Forelimb muscle (tissue), 1 donor: ENCODE measurements around the gene THSD7A. TPM values are rescaled to one million over a fixed set of nuclear protein-coding genes. Genes with fewer than 3 reads are reported as not detected.
A peak's percentile ranks its signal among the peaks of the same experiment; 100 is the strongest.
"Not testable (repeated sequence)": the region's sequence is repeated elsewhere in the genome, so short reads cannot be mapped to it uniquely, and the experiment has no call there.

Source experiments
- DNase-seq: peaks from one replicate; pipeline ENCODE4 v3.0.0-alpha.2; 2013; ENCODE audit warnings: low read depth
- polyA plus RNA-seq: library from polyadenylated mRNA; unstranded; fragments of 120-200 nt; gene quantifications from one replicate; pipeline ENCODE4 v1.2.1, GENCODE V29; 2013; ENCODE audit not compliant: insufficient read length

The THSD7A gene
- polyA plus RNA-seq, 1 donor: 3.7 TPM

GRCh38 chr7:11469028-11469745, 362.8 kb downstream of the THSD7A start:
- DNase-seq: no peak

GRCh38 chr7:11466517-11467105, 365.4 kb downstream of the THSD7A start:
- no peak for DNase-seq

DNA sequence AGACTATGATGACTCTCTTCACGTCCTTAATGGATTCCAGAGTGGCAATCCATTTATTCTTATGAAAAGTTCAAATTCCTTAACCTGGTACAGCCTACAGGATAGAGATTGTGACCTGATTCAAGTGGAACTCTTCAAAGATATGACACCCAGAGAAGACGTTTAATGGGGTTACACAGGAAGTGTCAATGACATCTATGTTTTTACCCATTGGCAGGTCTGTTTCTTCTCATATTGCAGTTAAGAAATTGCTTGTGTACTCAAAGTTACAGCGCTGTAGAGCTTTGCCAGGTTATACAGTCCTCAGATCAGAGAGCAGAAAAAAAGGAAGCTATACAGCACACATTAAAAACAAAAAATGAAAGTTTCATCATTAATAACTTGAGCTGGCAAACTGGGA, 367.4 kb downstream of the THSD7A start:
- DNase-seq: no peak

DNA sequence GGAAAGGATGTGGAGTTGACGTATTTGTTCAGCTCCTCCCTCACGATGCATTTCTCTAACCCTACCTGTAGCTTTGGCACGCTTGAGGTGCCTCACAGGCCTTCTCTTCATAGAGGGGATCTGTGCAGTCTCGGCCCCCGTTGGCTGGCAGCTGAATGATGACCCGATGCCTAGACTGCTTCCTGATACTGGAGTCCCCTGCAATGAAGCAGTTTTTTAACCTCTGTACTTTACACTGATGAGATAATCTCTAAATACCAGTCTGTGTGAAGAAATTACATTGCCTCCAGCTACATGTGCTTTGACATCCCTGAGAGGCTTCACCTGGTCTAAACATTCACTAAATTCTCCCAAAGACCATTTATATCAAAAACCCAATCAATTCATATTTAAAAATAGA, 370.1 kb downstream of the THSD7A start:
- DNase-seq: no peak

GRCh38 chr7:11458736-11459483, 373.1 kb downstream of the THSD7A start:
- DNase-seq: peak; percentile 1

GRCh38 chr7:11457419-11457818, 374.6 kb downstream of the THSD7A start:
- no peak for DNase-seq

GRCh38 chr7:11456574-11456973, 375.4 kb downstream of the THSD7A start:
- no peak for DNase-seq

- DNase-seq: no peak
These were observed 379.5 kb downstream of the THSD7A start for GRCh38 chr7:11452476-11452875.

DNA sequence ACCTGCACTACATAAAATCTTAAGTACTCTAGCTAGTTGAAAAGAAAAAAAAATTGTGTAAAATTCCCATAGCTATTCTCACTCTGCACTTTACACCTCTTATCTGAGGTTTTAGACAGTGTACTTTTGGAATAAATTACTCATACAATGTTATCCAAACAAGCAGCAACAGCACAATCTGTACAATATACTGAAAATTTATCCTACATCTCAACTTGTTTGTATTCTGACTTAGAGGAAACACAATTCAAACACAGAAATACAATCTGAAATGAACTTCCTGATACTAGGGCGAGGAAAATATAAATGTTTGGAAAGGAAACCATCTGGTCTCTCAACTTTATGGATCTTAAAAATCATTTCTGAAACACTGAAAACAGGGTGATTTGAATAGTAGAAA, 381.7 kb downstream of the THSD7A start:
- DNase-seq: no peak

DNA sequence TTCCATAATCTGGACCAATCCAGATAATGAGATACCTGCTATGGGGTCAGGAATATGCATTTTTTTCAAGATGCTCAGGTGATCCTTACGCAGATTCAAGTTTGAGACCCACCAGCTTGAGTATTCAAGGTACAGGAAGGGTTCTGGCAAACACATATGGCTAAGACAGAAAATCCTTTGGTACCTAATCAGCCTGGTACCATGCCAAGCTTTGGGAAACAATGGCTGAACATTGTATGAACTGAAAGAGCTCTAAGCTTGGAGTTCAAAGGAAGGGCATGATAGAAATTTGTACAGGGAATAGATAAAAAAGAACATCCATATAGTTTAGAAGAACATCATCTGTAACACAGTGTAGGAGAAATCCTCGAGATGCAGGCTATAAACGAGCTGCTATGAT, 382.7 kb downstream of the THSD7A start:
- no peak for DNase-seq

GRCh38 chr7:11448323-11448722, 383.7 kb downstream of the THSD7A start:
- DNase-seq: no peak

DNA sequence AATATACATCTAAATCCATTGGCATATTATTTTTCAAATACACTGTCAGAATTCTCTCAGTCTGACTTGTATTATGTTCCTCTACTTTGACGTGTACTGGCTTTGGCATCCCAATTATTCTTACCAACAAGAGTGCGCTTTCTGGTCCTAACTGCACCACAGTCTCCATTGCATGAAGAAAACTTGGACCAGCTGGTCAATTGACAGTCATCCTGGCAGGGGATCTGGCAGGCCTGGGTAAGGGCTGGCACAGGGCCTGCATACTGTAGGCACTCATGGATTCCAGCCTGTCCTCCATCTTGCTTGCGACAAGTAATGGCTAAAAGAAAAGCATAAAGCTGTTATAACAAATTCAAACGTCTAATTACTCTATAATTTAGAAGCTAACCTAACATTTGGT, 384.9 kb downstream of the THSD7A start:
- DNase-seq: no peak

- not testable (repeated sequence) for DNase-seq
These were observed 388.1 kb downstream of the THSD7A start for GRCh38 chr7:11443934-11444333.

DNA sequence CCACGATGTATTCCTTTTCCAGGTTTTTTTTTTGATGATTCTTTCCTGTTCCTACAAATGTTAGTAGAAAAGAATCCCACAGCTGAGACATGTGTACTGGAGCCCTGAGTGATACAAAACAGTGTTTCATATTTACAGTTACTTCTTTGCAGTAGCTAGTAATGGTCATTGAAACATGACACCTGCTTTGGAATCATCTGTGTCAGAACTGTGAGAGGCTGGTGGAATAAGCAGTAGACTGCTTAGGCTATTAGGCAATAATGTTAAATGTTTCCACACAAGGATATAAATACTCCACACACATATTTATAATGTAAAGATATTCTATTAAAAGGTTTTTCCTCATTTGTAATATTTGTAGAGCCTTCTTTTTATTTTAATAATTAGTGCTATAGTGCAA, 394.0 kb downstream of the THSD7A start:
- no peak for DNase-seq

DNA sequence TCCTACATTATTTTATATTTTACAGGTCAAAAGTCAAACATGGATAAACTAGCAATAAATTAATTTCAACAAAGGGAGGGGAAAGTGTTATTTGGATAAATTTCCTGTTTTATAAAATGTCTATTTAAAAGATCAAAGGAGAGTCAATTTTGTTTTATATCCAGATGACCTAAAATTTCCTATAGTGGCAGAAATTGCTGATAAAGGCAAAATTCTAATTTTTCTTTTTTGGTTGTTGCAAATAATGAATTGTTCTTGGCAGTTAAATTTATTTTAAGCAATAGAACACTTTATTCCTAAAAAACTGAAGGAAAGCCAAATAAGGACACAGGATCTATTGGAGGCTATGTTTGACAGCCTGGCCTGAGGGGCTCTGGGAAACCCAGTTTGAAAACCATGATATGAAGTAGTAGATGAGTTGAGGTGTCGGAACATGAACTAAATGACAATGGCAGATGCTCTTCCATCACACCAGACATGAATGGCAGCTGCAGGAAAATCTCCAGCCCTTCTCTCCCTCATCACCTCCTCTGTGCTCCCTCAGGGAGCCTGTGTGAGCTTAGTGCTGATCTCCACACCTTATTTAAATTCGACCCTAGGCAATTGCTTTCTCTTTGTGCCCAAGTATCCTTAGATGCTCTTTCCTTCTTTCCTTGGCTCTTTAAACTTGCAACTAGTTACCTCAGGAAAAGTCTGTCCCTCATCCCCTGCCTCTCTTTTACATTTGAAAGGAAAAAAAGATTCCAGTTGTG, 395.0 kb downstream of the THSD7A start:
- DNase-seq: no peak

GRCh38 chr7:11436316-11436715, 395.7 kb downstream of the THSD7A start:
- no peak for DNase-seq

GRCh38 chr7:11434366-11434765, 397.6 kb downstream of the THSD7A start:
- no peak for DNase-seq

GRCh38 chr7:11430841-11431240, 401.2 kb downstream of the THSD7A start:
- no peak for DNase-seq

GRCh38 chr7:11430112-11430511, 401.9 kb downstream of the THSD7A start:
- no peak for DNase-seq

GRCh38 chr7:11428877-11429581, 403.0 kb downstream of the THSD7A start:
- no peak for DNase-seq

- DNase-seq: peak; percentile 49
These were observed 404.2 kb downstream of the THSD7A start for GRCh38 chr7:11427686-11428273.
